HAP-1 (cell line): ENCODE measurements around the gene SLC4A8.

Source experiments
- DNase-seq, 2 experiments: peaks; one replicate each; pipeline ENCODE4 v3.0.0-alpha.2; 2016 to 2020; ENCODE audit warnings: low spot score in 2 of 2
- H3K27me3 ChIP-seq: fragments of 250-450 bp; sonication (Bioruptor Pico); 2 replicates; pipeline ENCODE4 v1.5.1; 2020; ENCODE audit warnings: low read depth, mild to moderate bottlenecking, moderate library complexity
- H3K36me3 ChIP-seq: fragments of 250-450 bp; sonication (Bioruptor Pico); replicated peaks from 2 replicates; pipeline ENCODE4 v1.5.1; 2020; ENCODE audit warnings: mild to moderate bottlenecking
- H3K4me1 ChIP-seq: fragments of 250-450 bp; sonication (Bioruptor Pico); 2 replicates; pipeline ENCODE4 v1.5.1; 2020; ENCODE audit warnings: mild to moderate bottlenecking
- H3K4me3 ChIP-seq: fragments of 250-450 bp; sonication (Bioruptor Pico); 2 replicates; pipeline ENCODE4 v1.5.1; 2020; ENCODE audit warnings: mild to moderate bottlenecking, moderate library complexity
- H3K9me3 ChIP-seq: fragments of 250-450 bp; sonication (Bioruptor Pico); 2 replicates; pipeline ENCODE4 v1.5.1; 2020; ENCODE audit warnings: mild to moderate bottlenecking, moderate library complexity
- in situ Hi-C: fragments of 300-500 bp; cut with MboI; formaldehyde crosslinking; loops from 3 replicates; pipeline ENCODE4 v1.14.3; 2020; ENCODE audit warnings: low sequenced_read_pairs, inconsistent platforms, mixed read lengths

The SLC4A8 gene

DNA sequence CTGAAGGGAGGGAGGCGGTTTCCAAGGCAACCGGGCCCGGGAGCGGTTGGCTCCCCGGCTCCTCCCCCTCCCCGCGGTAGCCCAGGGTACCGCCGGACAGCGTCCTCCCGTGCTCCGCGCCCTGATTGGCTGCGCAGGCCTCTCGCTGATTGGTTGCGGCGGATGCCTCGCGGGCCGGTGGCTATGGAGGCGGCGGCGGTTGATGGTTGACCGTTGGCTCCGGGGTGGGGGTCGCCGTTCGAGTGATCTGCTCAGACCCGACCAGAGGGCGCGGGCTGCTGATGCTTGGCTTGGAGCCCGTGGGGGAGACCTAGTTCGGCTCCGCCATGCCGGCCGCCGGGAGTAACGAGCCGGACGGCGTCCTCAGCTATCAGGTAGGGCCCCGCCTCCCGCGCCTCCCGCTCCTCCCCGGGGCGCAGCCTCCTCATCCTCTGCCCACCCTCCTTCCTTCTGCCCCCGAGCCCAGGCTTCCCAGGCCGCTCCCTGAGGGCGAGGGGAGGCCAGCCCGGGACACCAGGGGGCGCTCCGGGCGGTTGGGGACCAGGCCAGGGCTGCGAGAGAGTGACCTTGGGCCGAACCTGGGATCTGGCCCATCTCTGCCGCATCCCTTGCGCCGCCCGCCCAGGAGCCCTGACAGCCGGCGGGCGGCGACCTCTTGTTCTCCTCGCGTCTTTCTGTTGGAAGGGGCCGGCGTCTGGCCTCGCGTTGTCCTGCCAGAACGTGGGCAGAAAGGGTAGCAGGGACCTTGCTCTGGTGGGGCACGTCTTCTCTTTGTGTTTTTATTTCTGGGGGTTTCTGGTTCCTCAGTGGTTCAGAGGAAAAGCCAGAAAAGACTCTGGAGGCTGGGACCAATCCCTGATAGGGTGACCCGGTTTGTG lies at the start of gene SLC4A8:
TSS of gene SLC4A8 (plus strand) at position 170 of the 878 bp plus-strand sequence. CDS start at position 327, 157 bp downstream.
- no peaks in the 10 kb centered on the region for H3K9me3 ChIP-seq
- H3K36me3 ChIP-seq = no peaks in the 10 kb centered on the region
- in situ Hi-C loops = loop anchor here (5.0 to 10.0 kb wide), 3 partner anchors 102 to 400 kb away; no protein-coding TSS in a partner anchor

DNA sequence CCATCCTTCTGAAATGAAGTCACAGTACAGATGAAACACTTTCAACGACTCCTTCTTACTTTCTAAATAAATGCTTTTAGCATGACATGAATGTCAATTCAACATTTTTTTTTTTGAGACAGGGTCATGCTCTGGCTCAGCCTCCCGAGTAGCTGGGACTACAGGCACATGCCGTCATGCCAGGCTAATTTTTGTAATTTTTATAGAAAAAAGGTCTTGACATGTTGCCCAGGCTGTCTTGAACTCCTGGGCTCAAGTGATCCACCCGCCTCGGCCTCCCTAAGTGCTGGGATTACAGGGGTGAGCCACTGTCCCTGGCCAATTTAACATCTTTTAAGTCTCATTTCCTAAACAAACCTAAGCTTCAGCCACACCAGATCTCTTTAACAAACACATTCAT lies 49.8 kb upstream of the SLC4A8 start:
- DNase-seq = no peak
- Histone ChIP-seq H3K4me1 (peaks cover 9% of the 10 kb centered on the region; the same call in 1 of the 2 replicates), H3K9me3 (no peaks in the 10 kb centered on the region), H3K36me3 (0 out of 2 replicates have a peak, but pooled peaks cover 3% of the 10 kb centered on the region), H3K4me3 (no peak overlapping the region), H3K27me3 (peaks cover 3% of the 10 kb centered on the region; the same call in 1 of the 2 replicates)
- in situ Hi-C loops = no loop called here

More for the DNA sequence above, at the start of gene SLC4A8:
- Histone ChIP-seq H3K4me3 (peak within 1 kb of the TSS; percentile 66), H3K4me1 (peaks cover 7% of the 10 kb centered on the region; the same call in 1 of the 2 replicates), H3K27me3 (no peaks in the 10 kb centered on the region)
- DNase-seq = peak; percentile 92 to 97

DNA sequence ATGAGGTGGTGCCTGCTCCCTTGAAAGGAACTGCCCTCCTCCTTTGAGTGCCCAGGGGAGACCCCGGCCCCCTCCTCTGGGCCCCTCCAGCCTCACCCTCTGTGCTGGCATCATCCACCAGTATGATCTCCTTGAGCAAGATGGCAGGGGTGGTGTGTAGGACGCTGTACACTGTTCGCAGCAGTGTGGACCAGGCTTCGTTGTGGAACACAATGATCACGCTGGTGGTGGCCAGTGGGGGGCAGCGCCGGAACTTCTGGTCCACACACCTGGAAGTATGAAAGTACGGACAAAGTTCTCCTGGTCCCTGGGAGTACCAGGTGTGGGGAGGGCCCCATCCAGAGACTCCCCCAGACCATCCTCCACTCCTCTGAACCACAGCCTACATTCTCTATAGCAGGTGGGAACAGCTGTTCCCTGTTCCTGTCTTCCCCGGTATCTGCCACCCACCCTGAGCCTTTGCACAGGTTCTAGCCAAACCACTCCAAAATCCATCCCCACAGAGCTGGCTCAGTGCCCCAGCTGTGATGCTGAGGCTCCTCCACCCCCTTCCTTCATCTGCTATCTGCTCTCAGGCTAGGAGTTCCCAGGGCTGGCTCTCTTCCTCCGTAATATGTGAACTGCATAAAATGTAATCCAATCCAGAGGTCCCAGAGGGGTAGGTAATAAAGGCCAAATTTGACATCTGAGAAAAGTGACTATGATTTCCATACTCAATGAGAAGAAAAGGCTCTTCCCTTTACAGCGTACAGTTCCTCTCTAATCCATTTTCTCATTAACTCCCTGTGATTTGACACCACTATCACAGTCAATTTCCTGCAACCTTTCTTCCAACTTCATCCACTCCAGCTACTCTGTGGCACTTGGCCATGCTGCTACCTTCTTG lies 47.3 kb upstream of the SLC4A8 start:
- H3K9me3 ChIP-seq = no peaks in the 10 kb centered on the region
- H3K4me3 ChIP-seq = no peak overlapping the region
- H3K27me3 ChIP-seq = peaks cover 7% of the 10 kb centered on the region
- no peak for DNase-seq
- in situ Hi-C loops = no loop called here
- H3K4me1 ChIP-seq = peaks cover 14% of the 10 kb centered on the region
- no peaks in the 10 kb centered on the region for H3K36me3 ChIP-seq

DNA sequence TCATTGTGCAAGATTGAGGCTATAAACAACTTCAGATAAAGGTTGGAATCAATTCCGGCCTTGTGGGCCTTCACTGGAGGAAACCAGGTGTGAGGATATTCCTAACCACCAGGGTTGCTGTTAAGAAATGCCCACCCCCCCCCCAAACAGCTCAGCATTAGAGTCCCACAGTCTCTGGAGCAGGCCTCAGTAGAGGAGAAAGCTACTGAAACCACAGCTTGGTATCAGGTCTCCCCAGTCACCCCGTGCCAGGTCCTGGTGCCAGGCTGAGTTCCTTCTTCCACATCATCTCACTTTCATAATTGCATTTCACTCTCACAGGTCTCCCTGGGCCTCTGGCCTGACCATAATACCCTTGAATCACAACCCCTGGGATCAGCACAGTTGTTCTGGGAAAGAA lies 45.9 kb upstream of the SLC4A8 start:
- Histone ChIP-seq H3K4me3 (no peak overlapping the region), H3K27me3 (peaks cover 10% of the 10 kb centered on the region), H3K9me3 (no peaks in the 10 kb centered on the region), H3K36me3 (no peaks in the 10 kb centered on the region), H3K4me1 (peaks cover 14% of the 10 kb centered on the region)
- no peak for DNase-seq
- in situ Hi-C loops = no loop called here

DNA sequence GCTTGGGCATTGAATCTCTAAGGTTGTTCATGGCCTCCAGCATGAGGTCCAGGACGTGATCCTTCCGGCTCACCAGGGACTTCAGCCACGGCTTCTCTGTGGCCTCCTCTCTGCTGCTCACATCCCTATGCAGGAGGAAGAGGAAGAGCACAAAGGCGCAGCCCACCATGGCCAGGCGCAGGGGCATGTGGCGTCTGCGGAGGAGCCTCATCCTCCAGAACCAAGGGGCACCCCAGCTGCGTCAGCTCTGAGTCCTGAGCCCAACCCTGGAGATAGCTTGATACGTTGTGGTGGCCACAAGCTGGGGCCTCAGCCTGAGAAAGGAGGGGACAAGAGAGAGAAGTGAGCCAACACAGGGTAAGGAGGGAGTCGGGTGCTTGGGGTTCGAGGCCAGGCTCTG lies 45.1 kb upstream of the SLC4A8 start:
- Histone ChIP-seq H3K4me3 (no peak overlapping the region), H3K36me3 (no peaks in the 10 kb centered on the region), H3K27me3 (peaks cover 10% of the 10 kb centered on the region), H3K9me3 (no peaks in the 10 kb centered on the region), H3K4me1 (peaks cover 14% of the 10 kb centered on the region)
- in situ Hi-C loops = no loop called here
- no peak for DNase-seq

DNA sequence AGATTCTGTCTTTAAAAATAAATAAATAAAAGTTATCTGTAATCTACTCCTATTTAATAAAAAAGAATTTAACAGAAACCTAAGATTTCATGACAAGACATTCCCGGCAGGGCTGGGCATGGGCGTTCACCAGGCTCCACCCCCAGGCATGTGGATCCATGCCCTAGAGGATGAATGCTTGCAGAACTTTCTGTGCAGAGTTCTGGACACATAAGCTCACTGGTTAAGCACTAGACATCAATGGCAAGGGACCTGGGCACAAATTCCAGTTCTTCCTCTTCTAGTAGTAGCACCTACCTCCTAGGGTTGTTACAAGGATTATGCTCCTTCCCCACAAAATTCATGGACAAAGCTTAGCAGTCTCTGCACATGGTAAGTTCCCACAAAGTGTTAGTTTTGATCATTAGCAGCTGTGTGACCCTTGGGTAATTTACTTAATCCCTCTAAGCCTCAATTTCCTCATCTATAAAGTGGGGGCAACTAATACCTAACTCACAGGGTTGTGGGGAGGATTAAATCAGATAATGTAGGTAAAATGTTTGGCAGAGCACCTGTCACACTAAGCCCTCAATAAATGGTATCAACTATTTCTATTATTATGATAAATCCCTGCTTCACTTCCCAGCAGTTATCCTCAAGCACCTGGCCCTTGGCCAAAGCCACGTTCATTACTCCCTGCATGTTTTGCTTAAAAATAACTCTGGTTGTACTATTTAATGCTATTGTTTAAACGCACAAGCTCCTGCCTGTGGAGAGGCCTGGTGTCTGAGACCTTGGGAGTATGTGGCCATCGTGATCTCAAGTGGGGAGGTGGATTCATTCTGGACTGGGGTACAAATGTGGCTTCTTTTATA lies 43.2 kb upstream of the SLC4A8 start:
- no peak overlapping the region for H3K4me3 ChIP-seq
- peaks cover 15% of the 10 kb centered on the region for H3K27me3 ChIP-seq
- no peaks in the 10 kb centered on the region for H3K36me3 ChIP-seq
- peak; percentile 80 to 82 for DNase-seq
- H3K9me3 ChIP-seq = no peaks in the 10 kb centered on the region
- in situ Hi-C loops = no loop called here
- peaks cover 14% of the 10 kb centered on the region for H3K4me1 ChIP-seq

DNA sequence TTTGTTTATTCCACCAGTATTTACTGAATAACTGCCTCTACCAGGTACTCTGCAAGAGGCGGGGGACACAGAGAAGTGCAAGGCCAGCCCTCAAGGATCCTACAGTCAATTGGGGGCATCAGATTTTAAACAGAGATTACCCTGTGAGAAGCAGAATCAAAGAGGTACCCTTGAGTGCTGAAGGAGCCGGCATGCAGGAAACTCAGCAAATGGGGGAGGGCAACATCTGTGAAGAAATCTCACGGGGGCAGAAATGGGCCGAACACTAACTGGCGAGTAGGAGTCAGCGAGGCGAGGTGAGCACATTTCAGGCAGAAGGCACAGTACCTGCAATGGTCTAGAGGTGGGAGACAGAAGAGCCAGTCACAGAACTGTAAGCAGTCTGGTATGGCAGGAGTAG lies 42.5 kb upstream of the SLC4A8 start:
- no peaks in the 10 kb centered on the region for H3K9me3 ChIP-seq
- in situ Hi-C loops = no loop called here
- H3K27me3 ChIP-seq = peaks cover 15% of the 10 kb centered on the region
- no peak for DNase-seq
- H3K4me3 ChIP-seq = no peak overlapping the region
- peaks cover 14% of the 10 kb centered on the region for H3K4me1 ChIP-seq
- H3K36me3 ChIP-seq = no peaks in the 10 kb centered on the region

DNA sequence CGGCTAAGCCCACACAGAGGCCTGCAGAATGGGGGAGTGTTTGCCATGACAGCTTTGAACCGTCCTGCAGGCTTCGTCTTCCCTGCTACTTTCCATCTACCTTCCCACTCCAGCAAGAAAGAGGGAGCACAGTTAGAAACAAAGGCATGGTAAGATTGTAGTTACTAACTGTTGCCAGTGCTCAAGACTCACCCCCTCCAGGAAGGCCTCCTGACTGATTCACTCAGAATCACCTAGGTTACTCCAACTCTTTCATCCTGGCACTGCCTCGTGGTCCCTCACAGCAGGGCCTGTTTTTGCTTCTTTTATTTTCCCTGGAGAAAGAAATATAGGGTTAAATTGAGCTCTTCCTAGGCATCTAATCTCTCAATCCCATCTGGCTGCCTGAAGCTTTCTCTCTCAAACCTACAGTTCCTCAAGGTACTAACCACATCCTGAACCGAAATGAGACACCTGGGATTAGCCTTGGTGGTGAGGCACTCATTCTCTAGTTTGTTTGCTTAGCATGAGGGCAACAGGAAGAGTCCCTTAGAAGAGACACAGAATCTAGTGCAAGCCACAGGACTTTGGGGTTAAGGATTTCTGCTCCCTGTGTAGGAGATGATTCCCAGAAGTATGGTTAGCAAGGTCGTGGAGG lies 41.2 kb upstream of the SLC4A8 start:
- no peaks in the 10 kb centered on the region for H3K9me3 ChIP-seq
- peaks cover 15% of the 10 kb centered on the region for H3K27me3 ChIP-seq
- peaks cover 14% of the 10 kb centered on the region for H3K4me1 ChIP-seq
- in situ Hi-C loops = no loop called here
- no peak for DNase-seq
- no peak overlapping the region for H3K4me3 ChIP-seq
- H3K36me3 ChIP-seq = no peaks in the 10 kb centered on the region

DNA sequence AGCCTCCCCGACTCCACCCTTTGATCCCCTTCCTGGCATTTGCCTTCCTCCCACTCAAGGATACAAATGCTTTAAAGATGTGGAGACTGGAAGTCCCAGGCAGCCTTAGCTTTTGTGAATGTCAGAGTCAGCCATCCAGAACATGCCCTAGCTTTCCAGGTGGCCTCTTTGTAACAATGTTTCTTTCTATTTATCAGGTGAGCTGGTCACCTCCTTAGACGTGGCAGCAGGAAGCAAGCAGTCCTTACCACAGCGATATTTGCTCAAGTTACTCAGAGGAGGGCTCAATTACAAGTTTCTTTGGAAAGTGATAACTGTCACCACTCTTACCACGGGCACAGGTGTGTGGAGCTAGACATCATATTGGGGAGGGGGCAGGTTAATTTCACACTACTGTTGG lies 38.3 kb upstream of the SLC4A8 start:
- H3K9me3 ChIP-seq = no peaks in the 10 kb centered on the region
- in situ Hi-C loops = no loop called here
- H3K36me3 ChIP-seq = no peaks in the 10 kb centered on the region
- H3K4me3 ChIP-seq = no peak overlapping the region
- H3K27me3 ChIP-seq = peaks cover 15% of the 10 kb centered on the region
- H3K4me1 ChIP-seq = peaks cover 14% of the 10 kb centered on the region
- no peak for DNase-seq

DNA sequence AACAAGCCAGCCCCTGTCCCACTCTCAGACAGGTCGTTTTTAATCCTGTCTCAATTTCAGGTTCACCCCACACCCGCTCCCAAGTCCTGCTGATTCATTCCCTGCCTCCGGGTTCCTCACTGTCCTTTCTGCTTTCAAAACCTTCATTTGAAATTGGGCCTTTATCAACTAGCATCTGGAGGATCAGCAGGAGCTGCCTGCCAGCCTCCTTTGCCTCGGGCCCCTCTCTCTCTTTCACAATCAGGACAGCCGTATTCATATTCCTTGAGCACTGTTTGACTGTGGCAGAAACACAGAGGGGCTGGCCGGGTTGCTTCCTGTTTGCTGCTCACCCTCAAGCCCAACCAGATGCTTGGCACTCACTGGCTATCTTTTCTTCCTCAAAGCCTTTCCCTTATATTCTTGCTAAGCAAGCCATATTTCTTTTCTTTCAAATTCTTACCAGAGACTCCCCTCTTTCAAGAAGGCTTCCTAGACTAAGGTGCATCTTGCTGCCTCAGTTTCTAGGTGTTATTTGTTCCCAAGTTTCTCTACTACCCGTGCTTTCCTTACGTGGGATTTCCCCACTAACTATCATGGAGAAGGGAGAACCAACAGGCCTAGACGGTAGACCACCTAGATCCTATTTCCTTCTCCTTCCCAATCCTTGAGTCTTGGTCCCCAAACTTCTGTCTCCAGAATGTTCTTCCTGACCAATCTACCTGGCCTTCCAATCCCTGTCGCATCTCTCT lies 36.4 kb upstream of the SLC4A8 start:
- DNase-seq = peak; percentile 13 to 63
- Histone ChIP-seq H3K4me3 (no peak overlapping the region), H3K9me3 (no peaks in the 10 kb centered on the region), H3K36me3 (no peaks in the 10 kb centered on the region), H3K4me1 (peaks cover 4% of the 10 kb centered on the region; the same call in 1 of the 2 replicates), H3K27me3 (peaks cover 15% of the 10 kb centered on the region)
- in situ Hi-C loops = no loop called here

DNA sequence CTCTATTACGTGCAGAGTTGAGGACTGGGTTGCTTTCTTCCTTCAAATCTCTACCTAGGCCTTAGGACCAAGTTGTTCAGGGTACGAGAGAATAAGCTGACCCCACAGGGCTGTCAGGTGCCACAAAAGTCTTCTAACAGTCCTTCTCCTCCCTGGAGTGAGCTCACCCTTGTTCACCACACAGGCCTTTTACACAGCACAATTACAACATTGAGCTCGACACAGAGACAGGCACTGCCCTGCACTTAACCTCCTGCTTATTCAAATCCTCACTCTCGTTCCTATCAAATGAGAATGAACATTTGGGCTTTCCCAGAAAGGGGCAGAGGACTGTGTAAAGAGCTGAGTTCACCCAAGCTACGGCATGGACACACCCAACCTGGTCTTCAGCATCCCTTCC lies 35.8 kb upstream of the SLC4A8 start:
- no peaks in the 10 kb centered on the region for H3K36me3 ChIP-seq
- no peak overlapping the region for H3K4me3 ChIP-seq
- H3K27me3 ChIP-seq = peaks cover 11% of the 10 kb centered on the region
- peaks cover 4% of the 10 kb centered on the region; the same call in 1 of the 2 replicates for H3K4me1 ChIP-seq
- in situ Hi-C loops = no loop called here
- no peaks in the 10 kb centered on the region for H3K9me3 ChIP-seq
- no peak for DNase-seq

DNA sequence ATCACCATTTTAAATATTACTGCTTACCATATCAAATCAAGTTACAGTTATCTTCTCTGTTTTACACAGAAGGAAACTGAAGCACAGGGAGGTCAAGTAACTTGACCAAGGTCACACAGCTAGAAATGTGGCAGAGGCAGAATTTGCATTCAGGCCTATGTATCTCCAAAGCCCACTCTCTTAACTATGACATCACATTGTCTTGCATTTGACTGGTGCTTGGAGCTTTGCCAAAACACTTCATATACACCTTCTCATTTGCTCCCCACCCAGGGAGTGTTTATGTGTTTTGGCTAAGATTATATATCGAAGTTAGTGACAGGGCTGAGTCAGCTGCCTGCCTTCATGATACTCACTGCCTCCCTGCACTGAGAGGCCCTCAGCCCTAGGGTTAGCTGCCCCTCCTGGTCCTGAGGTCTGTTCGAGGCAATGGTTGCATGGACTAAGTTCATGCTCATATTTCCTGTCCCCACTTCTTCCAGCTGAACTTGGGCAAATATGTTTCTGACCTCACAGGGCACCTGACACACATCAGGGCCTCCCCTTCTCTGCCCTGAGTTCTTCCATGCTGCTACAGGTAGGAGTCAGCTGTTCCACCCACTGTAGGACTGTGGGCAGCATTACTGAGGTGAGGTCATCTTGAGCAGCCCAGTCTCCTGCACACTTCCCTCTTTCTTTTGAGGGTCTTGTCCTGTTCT lies 35.2 kb upstream of the SLC4A8 start:
- H3K4me3 ChIP-seq = no peak overlapping the region
- H3K9me3 ChIP-seq = no peaks in the 10 kb centered on the region
- no peak for DNase-seq
- in situ Hi-C loops = no loop called here
- H3K4me1 ChIP-seq = peaks cover 4% of the 10 kb centered on the region; the same call in 1 of the 2 replicates
- no peaks in the 10 kb centered on the region for H3K36me3 ChIP-seq
- H3K27me3 ChIP-seq = peaks cover 11% of the 10 kb centered on the region
